HG03280 (cell line): ENCODE results near the gene ATP11A.

Experiments used
- ATAC-seq: cut with Tn5 transposase; IDR thresholded peaks from one replicate; pipeline ENCODE4 v1.9.1; 2021; ENCODE audit warnings: mild to moderate bottlenecking, moderate library complexity; ENCODE audit not compliant: unreplicated experiment

Gene ATP11A

DNA sequence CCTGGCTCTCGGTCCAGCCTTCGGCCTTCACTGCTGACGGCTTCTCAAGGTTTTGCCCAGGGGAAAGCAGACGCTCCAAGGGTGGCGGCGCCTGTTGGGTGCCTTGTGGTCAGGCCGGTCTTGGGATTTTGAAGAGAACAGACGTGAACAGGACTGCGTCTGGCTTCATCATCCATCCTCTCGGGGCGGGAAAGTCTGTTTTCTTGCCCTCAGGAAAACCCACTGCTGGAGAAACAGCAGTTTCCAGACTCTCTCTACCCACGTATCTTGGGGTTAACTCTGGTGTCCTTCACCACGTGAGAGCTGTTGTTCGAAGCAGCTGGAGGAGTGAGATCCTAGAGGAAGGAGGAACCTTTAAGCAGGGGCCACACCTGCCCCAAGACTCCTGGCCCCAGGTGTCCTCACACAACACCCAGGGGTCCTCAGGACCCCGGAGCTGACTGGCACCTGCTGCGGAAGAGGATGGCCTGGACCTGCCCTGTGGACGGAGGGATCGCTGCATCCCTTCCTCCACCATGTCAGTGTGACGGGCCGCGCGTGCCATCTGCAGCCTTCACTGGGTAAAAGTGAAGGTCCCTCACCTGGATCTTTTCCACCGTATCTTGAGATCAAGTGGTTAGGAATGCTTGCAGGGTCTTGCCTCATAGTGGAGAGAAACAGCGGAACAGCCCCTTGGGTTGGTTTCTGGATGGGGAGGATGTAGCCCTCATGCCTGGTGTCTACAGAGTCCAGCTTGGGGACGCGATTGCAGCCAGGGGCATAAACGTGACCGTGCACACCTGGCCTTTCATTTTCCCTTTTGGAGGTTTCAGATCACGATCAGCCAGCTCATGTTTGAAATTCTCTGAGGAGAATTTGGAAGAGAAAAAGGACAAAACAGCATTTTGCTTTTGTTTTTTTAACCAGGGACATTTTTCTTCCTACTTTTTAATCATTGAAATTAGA lies 209.7 kb downstream of the ATP11A start:
- no peak for ATAC-seq

DNA sequence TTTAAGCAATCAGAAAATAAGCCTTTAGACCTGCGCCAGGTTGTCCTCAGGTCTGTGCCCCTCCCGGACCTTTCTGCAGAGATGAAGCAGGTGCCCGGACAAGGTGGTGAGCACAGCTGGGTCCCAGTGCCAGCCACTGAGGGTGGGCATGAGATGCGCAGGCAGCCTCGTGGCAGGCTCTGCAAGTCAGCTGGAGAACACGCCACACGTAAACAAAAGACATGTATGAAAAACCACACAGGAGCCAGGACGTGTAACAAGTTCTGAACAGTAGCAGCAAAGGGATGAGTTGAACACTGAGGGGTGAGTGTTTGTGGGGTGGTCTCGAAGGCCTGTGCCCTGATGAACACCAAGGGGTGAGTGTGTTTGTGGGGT lies 210.4 kb downstream of the ATP11A start:
- ATAC-seq: no peak

DNA sequence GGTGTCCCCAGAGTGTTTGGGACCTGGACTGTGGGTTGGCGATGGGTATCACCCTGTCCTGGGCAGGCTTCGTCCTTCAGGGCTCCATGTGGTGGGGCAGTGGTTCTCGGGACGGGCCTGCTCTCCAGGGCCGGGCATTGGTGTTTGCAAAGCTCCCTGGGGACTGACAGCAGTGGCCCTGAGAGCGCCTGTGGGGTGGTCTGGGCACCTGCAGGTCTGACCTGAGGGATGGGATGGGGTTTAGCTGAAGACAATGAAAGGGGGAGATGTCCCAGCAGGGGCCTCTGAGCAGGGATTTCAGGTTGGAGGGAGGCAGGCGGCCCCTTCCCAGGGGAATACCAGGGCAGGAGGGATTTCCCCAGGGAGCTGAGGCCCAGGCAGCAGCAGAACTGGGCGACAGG lies 210.9 kb downstream of the ATP11A start:
- ATAC-seq: no peak

DNA sequence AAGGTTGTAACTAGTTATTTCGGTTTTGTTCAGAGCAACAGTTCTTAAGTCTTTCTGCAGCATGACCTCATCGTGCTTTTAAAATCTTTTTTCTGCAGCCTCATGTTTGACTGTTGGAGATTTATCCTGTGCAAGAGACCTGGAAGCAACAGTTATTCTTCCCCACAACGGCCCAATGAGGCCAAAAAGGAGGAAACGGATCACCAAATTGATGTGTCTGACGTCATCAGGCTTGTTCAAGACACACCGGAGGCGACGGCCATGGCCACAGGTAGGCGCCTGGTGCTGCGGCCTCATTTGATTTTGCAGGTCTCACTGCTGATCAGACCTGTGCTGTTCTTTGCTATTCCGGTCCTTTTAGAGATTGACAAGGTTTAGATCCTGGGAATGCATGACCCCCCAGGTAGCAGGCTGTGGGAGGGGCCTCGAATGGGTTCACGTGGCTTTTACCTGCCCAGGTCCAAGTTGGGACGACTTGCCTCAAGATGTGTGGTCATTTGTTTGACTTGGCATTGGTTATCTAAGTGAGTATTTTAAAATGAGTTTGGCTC lies 212.3 kb downstream of the ATP11A start:
- no peak for ATAC-seq

DNA sequence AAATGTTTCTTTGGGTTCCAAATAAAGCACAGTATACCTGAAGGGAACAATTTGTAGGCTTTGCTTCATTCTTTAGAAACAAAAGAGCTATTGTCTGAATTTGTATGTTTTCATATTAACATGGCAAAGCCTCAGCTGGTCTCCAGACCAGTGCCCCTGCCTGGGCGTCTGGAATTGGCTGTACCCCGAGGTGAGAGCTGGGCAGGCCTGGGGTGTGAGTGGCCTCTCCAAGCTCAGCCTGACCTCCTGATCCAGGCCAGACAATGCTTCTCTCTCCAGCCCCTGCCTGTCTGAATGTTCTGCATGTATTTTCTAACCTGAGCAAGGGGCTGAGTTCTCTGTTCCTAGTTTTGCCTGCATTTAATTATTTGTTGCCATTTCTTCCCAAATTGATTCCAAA lies 212.8 kb downstream of the ATP11A start:
- no peak for ATAC-seq

DNA sequence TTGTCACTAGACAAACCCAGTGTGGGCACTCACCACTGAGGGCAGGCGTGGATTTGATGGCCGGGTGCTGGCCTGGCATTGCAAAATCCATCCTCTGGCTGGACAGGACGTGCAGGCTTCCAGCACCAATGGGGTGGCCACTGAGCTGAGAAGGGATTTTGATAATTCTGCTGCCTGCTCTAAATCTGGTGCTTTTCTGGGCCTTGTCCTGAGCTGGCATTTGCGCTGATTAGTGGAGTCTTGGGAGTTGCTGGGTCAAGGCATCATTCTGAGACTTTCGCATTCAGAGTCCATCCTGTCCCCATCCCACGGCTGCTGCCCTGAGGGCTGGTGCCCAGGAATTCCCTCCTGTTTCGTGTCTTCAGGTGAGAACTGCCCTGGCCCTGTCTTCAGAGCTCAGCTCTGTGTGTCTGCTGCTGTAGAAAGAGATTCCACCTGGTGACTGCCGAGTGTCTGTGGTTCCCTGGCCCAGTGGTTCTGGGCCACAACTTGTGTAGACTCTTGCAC lies 213.3 kb downstream of the ATP11A start:
- no peak for ATAC-seq

DNA sequence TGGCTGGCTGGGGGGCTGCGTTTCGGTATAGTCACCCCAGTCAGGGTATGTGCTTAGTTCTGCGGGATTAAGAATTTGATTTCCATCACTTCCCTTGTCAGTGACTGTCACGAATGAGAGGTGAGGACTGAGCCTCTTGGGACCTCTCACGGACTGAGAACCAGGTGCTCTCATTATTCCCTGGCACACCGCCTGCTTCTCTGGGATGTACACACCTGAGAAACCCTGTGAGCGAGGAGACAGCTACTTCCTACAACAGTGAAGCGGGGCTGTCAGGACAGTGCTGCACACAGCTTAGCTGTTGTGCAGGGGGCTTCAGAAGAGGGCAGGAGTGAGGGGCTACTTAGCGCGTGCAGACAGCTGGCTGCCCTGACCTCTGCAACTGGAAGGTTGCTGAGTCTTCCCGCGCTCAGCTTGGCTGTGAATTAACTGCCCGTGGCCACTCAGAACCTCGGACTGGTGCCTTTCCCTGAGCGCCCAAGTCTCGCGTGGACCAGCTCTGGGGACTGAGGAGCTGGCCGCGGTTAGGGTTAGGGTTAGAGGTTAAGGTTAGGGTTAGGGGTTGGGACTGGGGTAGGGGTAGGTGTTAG lies 213.9 kb downstream of the ATP11A start:
- no peak for ATAC-seq

DNA sequence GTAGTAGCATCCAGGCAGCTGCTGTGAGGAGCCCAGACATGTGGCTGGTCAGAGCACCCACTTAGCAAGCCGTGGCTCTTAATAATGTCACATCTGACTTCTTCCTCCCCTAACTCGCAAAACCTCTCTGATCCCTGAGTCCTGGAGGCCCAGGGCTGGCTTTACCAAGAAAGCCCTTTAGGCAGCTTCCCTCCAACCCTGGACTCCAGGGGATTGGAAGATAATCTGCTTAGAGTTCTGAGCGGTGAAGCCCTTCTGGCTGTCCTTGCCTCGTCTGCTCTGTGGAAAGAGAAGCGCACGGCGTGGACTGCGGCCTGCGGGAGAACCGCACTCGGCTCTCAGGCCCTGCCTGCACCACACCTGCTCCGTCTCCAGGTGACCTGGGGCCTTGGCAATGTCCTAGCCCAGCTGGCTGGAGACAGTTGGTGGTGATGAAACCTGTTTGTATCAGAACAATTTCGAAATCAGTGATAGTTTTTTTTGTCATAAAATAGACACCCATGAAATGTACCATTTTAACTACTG lies 214.7 kb downstream of the ATP11A start:
- ATAC-seq: no peak

DNA sequence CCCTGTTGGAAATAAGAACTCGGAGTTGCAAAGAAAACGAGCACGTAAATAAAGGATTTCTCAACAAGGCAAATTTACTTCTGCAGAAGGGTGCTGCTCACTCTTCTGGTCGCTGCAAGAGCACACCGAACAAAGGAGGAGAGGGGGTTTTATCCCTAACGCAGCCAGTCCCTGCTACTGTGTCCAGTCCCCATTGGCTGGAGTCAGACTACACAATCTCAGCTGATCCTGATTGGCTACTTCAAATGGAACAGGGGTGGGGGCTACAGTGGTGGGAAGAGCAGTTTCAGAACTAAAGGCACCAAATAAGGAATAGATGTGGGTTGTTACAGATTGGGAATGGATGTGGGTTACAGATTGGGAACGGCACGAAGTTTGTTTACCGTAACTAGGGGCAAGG lies 215.2 kb downstream of the ATP11A start:
- ATAC-seq: no peak

DNA sequence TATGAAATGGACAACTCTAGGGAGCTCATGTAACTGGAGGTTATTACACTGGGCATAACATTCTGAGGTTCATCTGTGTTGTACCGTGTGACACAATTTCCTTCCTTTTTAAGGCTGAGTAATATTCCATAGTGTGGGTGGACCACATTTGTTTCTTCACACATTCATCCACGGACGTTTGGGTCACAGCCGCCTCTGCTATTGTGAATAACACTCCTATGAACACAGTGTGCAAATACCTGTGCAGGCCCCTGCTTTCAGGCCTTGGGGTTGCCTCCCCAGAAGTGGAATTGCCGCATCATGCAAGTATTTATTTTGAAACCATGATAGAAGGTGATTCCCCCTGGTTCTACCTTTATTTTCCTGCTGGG lies 215.8 kb downstream of the ATP11A start:
- no peak for ATAC-seq

DNA sequence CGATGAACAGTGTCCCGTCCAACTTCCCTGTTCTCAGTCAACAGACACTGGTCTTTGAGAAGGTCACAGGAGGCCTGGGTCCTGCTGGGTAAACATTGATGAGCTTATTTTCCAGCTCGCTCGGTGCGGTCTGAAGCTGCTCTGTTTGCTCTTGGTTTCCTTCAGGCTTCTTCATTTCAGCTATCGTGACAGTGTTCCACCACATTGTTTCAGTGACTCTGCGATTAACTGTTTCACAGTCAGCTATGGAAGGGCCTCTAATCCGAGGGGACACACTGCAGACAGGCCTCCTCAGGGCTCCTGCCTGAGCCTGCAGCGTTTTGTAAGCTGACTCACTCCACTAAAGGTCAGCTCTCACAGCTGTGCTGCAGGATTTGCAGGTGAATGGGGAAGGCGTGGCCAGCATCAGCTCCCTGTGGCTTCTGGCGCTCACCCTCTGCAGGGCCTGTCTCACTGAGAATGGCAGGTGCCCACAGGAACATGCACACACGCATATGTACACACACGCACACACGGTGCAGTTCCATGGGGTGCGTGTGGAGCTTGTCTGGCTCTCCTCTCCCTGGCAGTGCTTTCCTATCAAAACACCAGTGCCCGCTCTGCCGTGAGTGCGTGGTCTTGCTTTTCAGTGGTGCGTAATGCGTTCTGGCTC lies 216.3 kb downstream of the ATP11A start:
- no peak for ATAC-seq

DNA sequence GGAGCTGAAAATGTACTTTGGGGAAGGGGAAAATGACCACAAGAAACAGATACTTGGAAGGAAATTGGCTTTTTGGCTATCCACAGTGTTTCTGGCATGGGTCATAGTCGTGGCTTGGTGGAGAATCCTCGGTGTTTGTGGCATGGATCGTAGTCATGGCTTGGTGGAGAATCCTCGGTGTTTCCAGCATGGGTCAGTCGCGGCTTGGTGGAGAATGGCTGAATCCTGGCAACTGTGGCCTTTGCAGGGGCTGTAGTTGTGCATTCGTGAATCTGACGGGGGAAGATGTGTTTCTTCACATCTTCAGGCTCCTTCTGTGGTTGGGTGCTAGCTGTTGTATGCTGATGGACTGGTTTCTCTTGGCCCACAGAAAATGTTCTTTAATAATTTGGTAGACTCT lies 217.4 kb downstream of the ATP11A start:
- no peak for ATAC-seq

DNA sequence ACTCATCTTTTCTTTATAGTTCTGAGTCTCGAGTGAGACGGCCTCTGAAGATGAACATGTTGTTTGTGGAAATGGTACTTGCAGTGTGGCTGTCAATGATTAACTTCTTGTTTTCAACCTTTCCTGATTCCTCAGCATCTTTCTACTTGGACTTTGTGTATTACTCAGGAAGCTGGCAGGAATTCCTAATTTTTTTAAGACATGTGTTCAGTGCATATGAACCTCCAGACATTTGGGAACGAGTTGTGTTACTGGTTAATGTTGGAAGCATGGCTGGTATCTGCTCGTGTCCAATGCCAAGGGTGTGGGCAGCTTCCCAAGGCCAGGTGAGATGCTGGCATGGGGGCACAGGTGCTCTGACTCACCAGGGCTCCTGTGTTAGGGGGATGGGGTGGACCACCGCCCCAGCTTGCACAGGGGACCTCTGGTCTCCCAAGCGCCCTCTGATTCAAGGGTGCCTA lies 218.1 kb downstream of the ATP11A start:
- ATAC-seq: no peak

DNA sequence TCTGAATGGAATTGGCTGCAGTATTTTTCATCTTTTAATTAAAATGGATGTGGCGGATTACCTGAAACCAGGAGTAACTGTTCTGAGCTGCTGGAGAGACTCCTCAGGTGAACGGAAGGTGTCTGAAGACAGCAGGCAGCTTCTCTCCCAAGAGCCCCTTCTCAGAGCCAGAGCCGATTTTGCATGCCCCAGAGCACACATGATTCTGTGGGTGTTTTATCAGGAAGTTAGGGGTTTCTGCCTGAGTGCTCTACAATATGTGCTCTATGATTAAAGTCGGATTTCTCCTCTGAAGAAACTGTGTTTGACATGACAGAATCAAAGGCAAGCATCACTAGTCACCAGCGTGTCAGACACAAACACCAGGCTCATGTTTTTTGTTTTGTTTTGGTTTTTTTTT lies 218.5 kb downstream of the ATP11A start:
- no peak for ATAC-seq

DNA sequence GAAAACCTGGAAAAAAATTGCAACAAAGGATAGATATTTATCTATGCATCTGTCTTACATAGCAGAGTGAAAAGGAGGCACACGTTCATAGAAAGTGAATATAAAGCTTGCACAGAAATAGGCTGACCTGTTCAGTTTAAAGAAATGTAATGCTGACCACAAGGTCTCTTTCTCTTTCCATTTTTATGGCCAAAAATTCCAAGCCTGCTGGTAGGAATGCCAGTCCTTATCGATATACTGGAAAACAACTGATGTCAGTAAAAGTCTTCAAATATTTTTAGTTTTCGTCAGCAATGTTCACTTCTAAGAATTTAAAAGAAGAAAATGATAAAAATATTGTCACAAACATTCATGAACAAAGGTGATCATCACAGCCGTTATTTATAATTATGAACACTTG lies 220.2 kb downstream of the ATP11A start:
- no peak for ATAC-seq

DNA sequence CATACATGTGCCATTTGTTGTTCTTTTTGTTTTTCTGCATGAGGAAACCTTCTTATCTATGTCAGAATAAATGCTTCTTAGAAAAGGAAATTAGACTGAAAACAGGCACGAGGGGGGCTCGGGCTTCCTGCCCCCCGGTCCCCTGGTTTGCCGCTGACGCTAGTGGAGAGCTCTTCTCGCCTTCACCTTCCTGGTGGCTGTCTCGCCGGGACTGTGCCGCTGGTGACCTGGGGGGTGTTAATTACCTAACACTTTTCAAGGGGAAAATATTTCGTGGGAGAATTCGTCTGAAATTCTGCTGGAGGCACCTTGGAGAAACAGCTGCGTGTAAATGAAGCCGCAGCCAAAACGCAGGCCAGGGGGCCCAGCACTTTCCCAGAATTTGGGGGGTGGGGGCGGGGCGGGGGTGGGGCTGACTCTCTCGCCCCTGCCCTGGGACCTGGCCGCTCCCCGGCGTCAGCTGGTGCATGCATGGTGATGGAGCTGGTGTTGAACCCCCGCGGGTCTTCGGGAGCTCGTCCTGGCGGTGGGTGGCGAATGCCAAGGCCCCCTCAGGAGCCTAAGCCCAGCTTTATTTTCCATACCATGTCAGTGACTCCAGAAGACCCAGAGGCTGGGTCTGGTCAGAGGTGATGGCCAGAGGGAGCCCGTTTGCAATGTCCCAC lies 220.9 kb downstream of the ATP11A start:
- ATAC-seq: no peak

DNA sequence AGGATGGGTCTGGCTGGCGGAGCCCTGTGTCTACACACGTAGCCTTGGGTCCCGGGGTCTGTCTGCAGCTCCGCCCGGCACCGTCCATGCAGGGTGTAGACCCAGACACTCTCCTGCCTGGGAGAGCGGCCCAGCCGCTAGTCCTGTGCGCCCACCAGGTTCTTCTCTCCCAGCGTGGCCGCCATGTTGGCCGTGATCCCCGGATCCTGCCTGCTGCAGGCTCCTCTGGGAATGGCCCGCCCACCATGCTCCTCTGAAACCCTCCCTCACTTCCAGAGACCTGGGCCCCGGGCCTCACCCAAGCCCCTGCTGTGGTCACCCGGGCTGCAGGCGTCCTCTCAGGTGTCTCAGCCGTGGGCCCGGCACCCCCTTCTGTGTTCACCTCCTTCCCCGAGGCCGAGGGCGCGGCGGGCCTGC lies 221.5 kb downstream of the ATP11A start:
- ATAC-seq: no peak

DNA sequence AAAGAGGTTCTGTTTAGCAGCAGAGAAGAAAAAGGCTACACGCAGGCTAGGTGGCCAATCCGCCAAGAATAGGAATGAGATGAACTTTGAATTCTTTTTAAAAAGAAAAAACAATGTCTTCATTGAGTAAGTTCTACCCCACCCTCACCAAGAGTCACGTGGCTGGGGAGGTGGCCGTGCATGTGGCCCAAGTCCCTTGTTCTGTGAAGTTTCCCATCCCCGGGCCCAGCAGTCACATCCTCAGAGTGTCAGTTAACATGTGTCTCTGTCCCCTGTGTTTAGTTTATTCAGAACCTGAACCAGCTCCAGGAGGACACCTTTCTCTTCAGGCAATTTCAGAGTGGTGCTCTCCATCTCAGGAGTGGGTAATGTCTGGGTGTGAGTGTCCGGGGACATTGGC lies 222.0 kb downstream of the ATP11A start:
- no peak for ATAC-seq

DNA sequence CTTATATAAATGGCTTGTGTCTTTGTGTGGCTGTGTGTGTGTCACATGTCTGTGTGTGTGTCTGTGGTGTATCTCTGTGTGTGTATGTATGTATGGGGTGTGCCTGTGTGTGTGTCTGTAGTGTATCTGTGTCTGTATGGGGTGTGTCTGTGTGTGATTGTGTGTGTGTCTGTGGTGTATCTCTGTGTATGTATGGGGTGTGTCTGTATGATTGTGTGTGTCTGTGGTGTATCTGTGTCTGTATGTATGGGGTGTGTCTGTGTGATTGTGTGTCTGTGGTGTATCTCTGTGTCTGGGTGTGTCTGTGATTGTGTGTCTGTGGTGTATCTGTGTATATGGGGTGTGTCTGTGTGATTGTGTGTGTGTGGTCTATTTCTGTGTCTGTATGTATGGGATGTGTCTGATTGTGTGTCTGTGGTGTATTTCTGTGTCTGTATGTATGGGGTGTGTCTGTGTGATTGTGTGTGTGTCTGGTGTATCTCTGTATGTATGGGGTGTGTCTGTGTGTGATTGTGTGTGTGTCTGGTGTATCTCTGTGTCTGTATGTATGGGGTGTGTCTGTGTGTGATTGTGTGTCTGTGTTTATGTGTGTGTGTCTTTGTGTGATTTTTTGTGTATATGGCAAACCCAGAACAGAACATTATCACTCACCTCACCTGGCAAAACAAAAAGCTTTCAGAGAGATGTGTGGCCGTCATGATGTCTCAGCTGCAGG lies 223.0 kb downstream of the ATP11A start:
- ATAC-seq: no peak

DNA sequence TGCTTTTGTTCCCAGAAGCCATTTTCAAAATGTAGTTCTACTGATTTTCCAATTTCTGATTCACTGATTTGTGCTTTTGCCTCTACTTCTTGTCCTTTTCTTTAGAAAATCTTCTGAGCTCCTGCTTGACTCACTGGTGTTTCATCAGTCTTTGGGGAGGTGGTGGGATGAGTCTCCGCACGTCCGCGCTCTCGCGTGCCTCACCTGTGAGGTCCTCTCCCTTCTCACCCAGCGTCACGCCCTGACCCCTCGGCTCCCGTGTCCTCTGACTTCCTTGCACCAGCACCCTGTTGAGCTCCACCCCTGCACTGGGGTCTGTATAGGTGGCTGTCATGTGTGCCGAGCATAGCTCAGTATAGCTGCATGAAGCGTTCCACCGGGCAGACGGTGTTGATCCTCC lies 226.5 kb downstream of the ATP11A start:
- no peak for ATAC-seq
